Measurements from ENCODE around the gene RALGPS2. TPM values are rescaled to one million over a fixed set of nuclear protein-coding genes. Genes with fewer than 3 reads are reported as not detected.
A peak's percentile ranks its signal among the peaks of the same experiment; 100 is the strongest.
"Not testable (repeated sequence)": the region's sequence is repeated elsewhere in the genome, so short reads cannot be mapped to it uniquely, and the experiment has no call there.

The RALGPS2 gene
- total RNA-seq, 1 experiment from 2014 or later, result 38.0 TPM

GRCh38 chr1:178747361-178747760, 22.3 kb downstream of the RALGPS2 start:
- H3K9me3 Mint-ChIP-seq; H3K4me1 Mint-ChIP-seq; H3K4me3 Mint-ChIP-seq; DNase-seq (ENCODE audit: low spot score); H3K27ac Mint-ChIP-seq; H3K27me3 Mint-ChIP-seq (ENCODE audit: low read depth); ATAC-seq: not testable (repeated sequence)
- ChIA-PET CTCF (interaction anchor here (1.6 kb wide), 1 partner anchor 255 kb away, joined by 5 read pairs; no protein-coding TSS in a partner anchor), POLR2A (interaction anchor here (1.0 kb wide), 1 partner anchor 22 kb away, joined by 3 read pairs; the partner anchor contains the start of gene RALGPS2)
- peaks cover 16% of the 10 kb centered on the region for H3K36me3 Mint-ChIP-seq

DNA sequence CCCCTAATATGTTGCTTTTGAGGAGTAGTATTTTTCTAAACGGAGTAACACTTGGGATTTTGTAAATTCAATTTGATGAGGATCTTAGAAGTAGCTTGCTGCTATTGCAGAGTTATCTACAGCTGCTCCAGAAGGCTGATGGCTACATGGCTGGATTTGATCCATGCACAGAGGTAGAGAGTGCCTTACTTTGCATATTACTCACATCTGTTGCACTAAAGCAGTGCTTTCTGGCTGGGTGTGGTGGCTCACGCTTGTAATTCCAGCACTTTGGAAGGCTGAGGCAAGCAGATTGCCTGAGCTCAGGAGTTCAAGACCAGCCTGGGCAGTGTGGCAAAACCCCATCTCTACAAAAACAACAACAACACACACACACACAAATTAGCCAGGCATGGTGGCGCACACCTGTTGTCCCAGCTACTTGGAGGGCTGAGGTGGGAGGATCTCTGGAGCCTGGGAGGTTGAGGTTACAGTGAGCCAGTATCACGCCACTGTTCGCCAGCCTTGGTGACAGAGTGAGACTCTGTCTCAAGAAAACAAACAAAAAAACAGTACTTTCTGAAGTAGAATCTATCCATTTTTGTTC, 24.6 kb downstream of the RALGPS2 start:
- no peak for DNase-seq (ENCODE audit: low spot score)
- H3K4me3 Mint-ChIP-seq, result no peak overlapping the region
- ChIA-PET CTCF (interaction anchor here (1.1 to 5.1 kb wide), 2 partner anchors 207 to 253 kb away, joined by 4 to 32 read pairs; no protein-coding TSS in a partner anchor), POLR2A (no interaction called here)
- peaks cover 3% of the 10 kb centered on the region; the same call in 1 of the 2 replicates for H3K36me3 Mint-ChIP-seq
- H3K4me1 Mint-ChIP-seq, result no peaks in the 10 kb centered on the region
- H3K27ac Mint-ChIP-seq, result peak overlapping the region; percentile 29; the same call in 1 of the 2 replicates
- no peaks in the 10 kb centered on the region for H3K27me3 Mint-ChIP-seq (ENCODE audit: low read depth)
- no peak for ATAC-seq
- no peaks in the 10 kb centered on the region for H3K9me3 Mint-ChIP-seq
- TF ChIP-seq ATF2 (CRISPR knock-in tag; IDR thresholded peaks at IDR 0.05; ENCODE audit: borderline replicate concordance, low read depth) (no peak), OVOL2 (CRISPR knock-in tag; IDR thresholded peaks at IDR 0.05; ENCODE audit: borderline replicate concordance) (no peak), GRHL2 (CRISPR knock-in tag; IDR thresholded peaks at IDR 0.05; ENCODE audit: insufficient replicate concordance, severe bottlenecking) (no peak), STAT6 (CRISPR knock-in tag; conservative IDR thresholded peaks at IDR 0.05; ENCODE audit: low read depth) (no peak), SOX15 (CRISPR knock-in tag; IDR thresholded peaks at IDR 0.05) (no peak), ZNF263 (CRISPR knock-in tag; IDR thresholded peaks at IDR 0.05; ENCODE audit: low read depth) (no peak), NR3C1 (CRISPR knock-in tag; conservative IDR thresholded peaks at IDR 0.05; ENCODE audit: low read depth) (no peak), GTF2I (CRISPR knock-in tag; conservative IDR thresholded peaks at IDR 0.05) (no peak), RORB (CRISPR knock-in tag; IDR thresholded peaks at IDR 0.05) (no peak), ZNF281 (CRISPR knock-in tag; IDR thresholded peaks at IDR 0.05) (no peak), ZNF317 (CRISPR knock-in tag; IDR thresholded peaks at IDR 0.05; ENCODE audit: borderline replicate concordance, low read depth) (no peak), ERG (CRISPR knock-in tag; IDR thresholded peaks at IDR 0.05) (no peak), NR2C2 (CRISPR knock-in tag; IDR thresholded peaks at IDR 0.05) (no peak)
- TF ChIP-seq, protein P1, sequence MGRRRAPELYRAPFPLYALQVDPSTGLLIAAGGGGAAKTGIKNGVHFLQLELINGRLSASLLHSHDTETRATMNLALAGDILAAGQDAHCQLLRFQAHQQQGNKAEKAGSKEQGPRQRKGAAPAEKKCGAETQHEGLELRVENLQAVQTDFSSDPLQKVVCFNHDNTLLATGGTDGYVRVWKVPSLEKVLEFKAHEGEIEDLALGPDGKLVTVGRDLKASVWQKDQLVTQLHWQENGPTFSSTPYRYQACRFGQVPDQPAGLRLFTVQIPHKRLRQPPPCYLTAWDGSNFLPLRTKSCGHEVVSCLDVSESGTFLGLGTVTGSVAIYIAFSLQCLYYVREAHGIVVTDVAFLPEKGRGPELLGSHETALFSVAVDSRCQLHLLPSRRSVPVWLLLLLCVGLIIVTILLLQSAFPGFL (CRISPR knock-in tag; IDR thresholded peaks at IDR 0.05; ENCODE audit: borderline replicate concordance), result no peak
- TF ChIP-seq, protein P2, sequence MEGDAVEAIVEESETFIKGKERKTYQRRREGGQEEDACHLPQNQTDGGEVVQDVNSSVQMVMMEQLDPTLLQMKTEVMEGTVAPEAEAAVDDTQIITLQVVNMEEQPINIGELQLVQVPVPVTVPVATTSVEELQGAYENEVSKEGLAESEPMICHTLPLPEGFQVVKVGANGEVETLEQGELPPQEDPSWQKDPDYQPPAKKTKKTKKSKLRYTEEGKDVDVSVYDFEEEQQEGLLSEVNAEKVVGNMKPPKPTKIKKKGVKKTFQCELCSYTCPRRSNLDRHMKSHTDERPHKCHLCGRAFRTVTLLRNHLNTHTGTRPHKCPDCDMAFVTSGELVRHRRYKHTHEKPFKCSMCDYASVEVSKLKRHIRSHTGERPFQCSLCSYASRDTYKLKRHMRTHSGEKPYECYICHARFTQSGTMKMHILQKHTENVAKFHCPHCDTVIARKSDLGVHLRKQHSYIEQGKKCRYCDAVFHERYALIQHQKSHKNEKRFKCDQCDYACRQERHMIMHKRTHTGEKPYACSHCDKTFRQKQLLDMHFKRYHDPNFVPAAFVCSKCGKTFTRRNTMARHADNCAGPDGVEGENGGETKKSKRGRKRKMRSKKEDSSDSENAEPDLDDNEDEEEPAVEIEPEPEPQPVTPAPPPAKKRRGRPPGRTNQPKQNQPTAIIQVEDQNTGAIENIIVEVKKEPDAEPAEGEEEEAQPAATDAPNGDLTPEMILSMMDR (IDR thresholded peaks at IDR 0.05), result no peak
- TF ChIP-seq, protein P3, sequence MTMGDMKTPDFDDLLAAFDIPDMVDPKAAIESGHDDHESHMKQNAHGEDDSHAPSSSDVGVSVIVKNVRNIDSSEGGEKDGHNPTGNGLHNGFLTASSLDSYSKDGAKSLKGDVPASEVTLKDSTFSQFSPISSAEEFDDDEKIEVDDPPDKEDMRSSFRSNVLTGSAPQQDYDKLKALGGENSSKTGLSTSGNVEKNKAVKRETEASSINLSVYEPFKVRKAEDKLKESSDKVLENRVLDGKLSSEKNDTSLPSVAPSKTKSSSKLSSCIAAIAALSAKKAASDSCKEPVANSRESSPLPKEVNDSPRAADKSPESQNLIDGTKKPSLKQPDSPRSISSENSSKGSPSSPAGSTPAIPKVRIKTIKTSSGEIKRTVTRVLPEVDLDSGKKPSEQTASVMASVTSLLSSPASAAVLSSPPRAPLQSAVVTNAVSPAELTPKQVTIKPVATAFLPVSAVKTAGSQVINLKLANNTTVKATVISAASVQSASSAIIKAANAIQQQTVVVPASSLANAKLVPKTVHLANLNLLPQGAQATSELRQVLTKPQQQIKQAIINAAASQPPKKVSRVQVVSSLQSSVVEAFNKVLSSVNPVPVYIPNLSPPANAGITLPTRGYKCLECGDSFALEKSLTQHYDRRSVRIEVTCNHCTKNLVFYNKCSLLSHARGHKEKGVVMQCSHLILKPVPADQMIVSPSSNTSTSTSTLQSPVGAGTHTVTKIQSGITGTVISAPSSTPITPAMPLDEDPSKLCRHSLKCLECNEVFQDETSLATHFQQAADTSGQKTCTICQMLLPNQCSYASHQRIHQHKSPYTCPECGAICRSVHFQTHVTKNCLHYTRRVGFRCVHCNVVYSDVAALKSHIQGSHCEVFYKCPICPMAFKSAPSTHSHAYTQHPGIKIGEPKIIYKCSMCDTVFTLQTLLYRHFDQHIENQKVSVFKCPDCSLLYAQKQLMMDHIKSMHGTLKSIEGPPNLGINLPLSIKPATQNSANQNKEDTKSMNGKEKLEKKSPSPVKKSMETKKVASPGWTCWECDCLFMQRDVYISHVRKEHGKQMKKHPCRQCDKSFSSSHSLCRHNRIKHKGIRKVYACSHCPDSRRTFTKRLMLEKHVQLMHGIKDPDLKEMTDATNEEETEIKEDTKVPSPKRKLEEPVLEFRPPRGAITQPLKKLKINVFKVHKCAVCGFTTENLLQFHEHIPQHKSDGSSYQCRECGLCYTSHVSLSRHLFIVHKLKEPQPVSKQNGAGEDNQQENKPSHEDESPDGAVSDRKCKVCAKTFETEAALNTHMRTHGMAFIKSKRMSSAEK (CRISPR knock-in tag; IDR thresholded peaks at IDR 0.05; ENCODE audit: borderline replicate concordance), result no peak

Data from WTC11 (cell line).